Measurements from ENCODE around the gene UBE3A.
"Not testable (repeated sequence)": the region's sequence is repeated elsewhere in the genome, so short reads cannot be mapped to it uniquely, and the experiment has no call there.

UBE3A gene

GRCh38 chr15:25438601-25439368, at the start of gene UBE3A:
TSS of gene UBE3A (minus strand) at chr15:25439024. CDS start at chr15:25409107, 29,917 bp downstream.
- DNase-seq: peak; percentile 70 to 87 (median 74)

- no peak for DNase-seq
Observed at GRCh38 chr15:25487226-25487884, 48.5 kb upstream of the UBE3A start.

GRCh38 chr15:25486051-25486450, 47.2 kb upstream of the UBE3A start:
- no peak for DNase-seq

GRCh38 chr15:25481208-25481859, 42.5 kb upstream of the UBE3A start:
- DNase-seq: no peak

GRCh38 chr15:25478313-25478712, 39.5 kb upstream of the UBE3A start:
- no peak for DNase-seq

- DNase-seq: no peak
Observed at GRCh38 chr15:25477816-25478215, 39.0 kb upstream of the UBE3A start.

GRCh38 chr15:25474251-25474650, 35.4 kb upstream of the UBE3A start:
- no peak for DNase-seq

- DNase-seq: no peak
Observed at GRCh38 chr15:25470230-25470629, 31.4 kb upstream of the UBE3A start.

GRCh38 chr15:25469377-25469776, 30.6 kb upstream of the UBE3A start:
- DNase-seq: no peak

GRCh38 chr15:25468611-25469010, 29.8 kb upstream of the UBE3A start:
- no peak for DNase-seq

GRCh38 chr15:25465835-25466234, 27.0 kb upstream of the UBE3A start:
- no peak for DNase-seq

- DNase-seq: no peak
Observed at GRCh38 chr15:25464784-25465183, 26.0 kb upstream of the UBE3A start.

- no peak for DNase-seq
Observed at GRCh38 chr15:25464383-25464782, 25.6 kb upstream of the UBE3A start.

- no peak for DNase-seq
Observed at GRCh38 chr15:25456196-25456595, 17.4 kb upstream of the UBE3A start.

GRCh38 chr15:25455226-25455625, 16.4 kb upstream of the UBE3A start:
- no peak for DNase-seq

- no peak for DNase-seq
Observed at GRCh38 chr15:25454771-25455170, 15.9 kb upstream of the UBE3A start.

- not testable (repeated sequence) for DNase-seq
Observed at GRCh38 chr15:25453246-25453645, 14.4 kb upstream of the UBE3A start.

GRCh38 chr15:25451501-25451900, 12.7 kb upstream of the UBE3A start:
- DNase-seq: no peak

- no peak for DNase-seq
Observed at GRCh38 chr15:25450163-25450562, 11.3 kb upstream of the UBE3A start.

- no peak for DNase-seq
Observed at GRCh38 chr15:25446076-25446475, 7.3 kb upstream of the UBE3A start.

GRCh38 chr15:25445412-25445811, 6.6 kb upstream of the UBE3A start:
- DNase-seq: no peak

- no peak for DNase-seq
Observed at GRCh38 chr15:25441111-25441510, 2.3 kb upstream of the UBE3A start.

GRCh38 chr15:25439369-25439836, 579 bp upstream of the UBE3A start:
- peak in 2 of 6 experiments; percentile 19 to 29 for DNase-seq
